ENCODE data around the gene SLC7A8.

DNA sequence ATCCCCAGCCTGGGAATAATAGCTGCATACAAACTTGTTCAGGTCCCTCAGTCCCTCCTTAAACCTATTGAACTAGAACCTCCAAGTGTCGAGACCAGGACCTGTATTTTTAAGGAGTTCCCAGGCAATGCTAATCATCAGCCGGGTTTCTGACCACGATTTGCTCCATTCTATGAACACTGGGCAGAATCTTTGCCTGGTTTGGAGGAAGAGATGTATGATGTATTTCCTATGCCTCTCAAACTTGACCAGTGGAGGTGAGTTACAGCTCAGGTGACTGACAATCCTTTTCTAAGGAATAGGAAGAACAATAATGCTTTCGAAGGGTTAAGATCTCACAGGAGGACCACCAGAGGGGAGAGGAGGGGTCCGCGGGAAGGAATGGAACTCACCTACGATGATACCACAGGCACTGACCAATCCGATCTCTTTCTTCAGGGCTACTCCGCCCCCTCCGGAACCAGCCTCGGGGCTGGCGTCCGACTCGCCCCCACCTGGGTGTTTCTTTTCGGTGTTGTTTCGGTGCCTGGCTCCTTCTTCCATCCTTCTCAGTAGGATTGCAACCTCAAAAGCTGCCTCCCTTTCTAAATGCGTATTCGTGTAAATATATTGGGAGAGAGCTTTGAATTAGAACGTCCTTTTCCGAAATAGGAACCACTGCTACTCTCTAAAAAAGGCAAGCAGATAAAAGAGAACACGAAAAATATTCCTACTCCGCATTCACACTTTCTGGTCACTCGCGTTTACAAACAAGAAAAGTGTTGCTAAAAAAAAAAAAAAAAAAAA is 895 bp downstream of the SLC7A8 start:
- TF ChIP-seq CTCF (IDR thresholded peaks at IDR 0.05; ENCODE audit: low read depth, low read length) (no peak), EZH2phosphoT487 (IDR thresholded peaks at IDR 0.05; ENCODE audit: low read depth) (no peak)
